Spleen (tissue), 11 donors: Measurements from ENCODE around the gene CRACDL. TPM values are rescaled to one million over a fixed set of nuclear protein-coding genes. Genes with fewer than 3 reads are reported as not detected.

ENCODE experiments used
- DNase-seq: peaks from one replicate; pipeline ENCODE4 v3.0.0-alpha.2; 2020
- H3K27ac ChIP-seq, 8 donors: fragments of 200-600 bp; sonication (generic) in 7 of 8; 1 replicate in 4 of 8; 2 replicates in 4 of 8; pipeline versions ENCODE4 v1.5.0 to v1.8.0; 2016 to 2021; ENCODE audit warnings: inconsistent platforms in 4 of 8, mild to moderate bottlenecking in 4 of 8, moderate library complexity in 1 of 8
- H3K27me3 ChIP-seq, 7 donors: fragments of 200-600 bp; sonication (generic) in 6 of 7; replicated peaks in 1 of 7; 1 replicate in 4 of 7; 2 replicates in 3 of 7; pipeline versions ENCODE4 v1.5.0 to v1.8.0; 2016 to 2021; ENCODE audit warnings: inconsistent platforms in 3 of 7, mild to moderate bottlenecking in 1 of 7
- H3K36me3 ChIP-seq, 6 donors: fragments of 200-600 bp; sonication (generic) in 5 of 6; 1 replicate in 4 of 6; 2 replicates in 2 of 6; pipeline versions ENCODE4 v1.5.0 to v1.8.0; 2016 to 2021; ENCODE audit warnings: inconsistent platforms in 2 of 6
- H3K4me1 ChIP-seq, 6 donors: fragments of 200-600 bp; sonication (generic) in 5 of 6; 1 replicate in 3 of 6; 2 replicates in 3 of 6; pipeline versions ENCODE4 v1.5.0 to v1.8.0; 2016 to 2021; ENCODE audit warnings: inconsistent platforms in 3 of 6
- H3K4me3 ChIP-seq, 8 donors: fragments of 200-600 bp; sonication (generic) in 7 of 8; 1 replicate in 4 of 8; 2 replicates in 4 of 8; pipeline versions ENCODE4 v1.5.0 to v1.8.0; 2016 to 2021; ENCODE audit warnings: inconsistent platforms in 4 of 8, mild to moderate bottlenecking in 4 of 8, moderate library complexity in 2 of 8
- H3K9me3 ChIP-seq, 8 donors: fragments of 200-600 bp; sonication (generic) in 7 of 8; 1 replicate in 4 of 8; 2 replicates in 4 of 8; pipeline versions ENCODE4 v1.5.0 to v1.8.0; 2016 to 2021; ENCODE audit warnings: inconsistent platforms in 4 of 8
- POLR2A ChIP-seq, 3 donors: fragments of 450-650 bp; IDR thresholded peaks; one replicate each; pipeline ENCODE4 v1.5.1; 2017; ENCODE audit warnings: antibody characterized with exemption in 3 of 3, mild to moderate bottlenecking in 1 of 3
- POLR2AphosphoS5 ChIP-seq, 3 donors: sonication (generic); formaldehyde crosslinking; IDR thresholded peaks; one replicate each; pipeline ENCODE4 v1.5.1; 2017; ENCODE audit warnings: antibody characterized with exemption in 3 of 3
- WGBS, 5 donors: extraction: QIAGEN DNeasy Blood & Tissue Kit in 3 of 5; methylation state at CpG; one replicate each; pipeline versions ENCODE4 v1.1.5 to v1.1.7; 2013 to 2018; 5-methylcytosine and 5-hydroxymethylcytosine counted together
- intact Hi-C: fragments of 100-400 bp; cut with DNase I; formaldehyde crosslinking; loops from one replicate; pipeline ENCODE4 v1.15.0; 2023; ENCODE audit warnings: low total_unique reads
- polyA plus RNA-seq, 3 donors: library from polyadenylated mRNA; stranded (reverse); fragments of 200-250 nt; gene quantifications; one replicate each; pipeline ENCODE4 v1.2.1, GENCODE V29; 2013
- total RNA-seq, 7 donors: library from RNA; depleted of rRNA in 3 of 7; stranded (reverse); fragments of >200 nt in 3 of 7; fragmentation: NEBNext Ultra II Directional in 4 of 7; extraction: Animal tissue kit (Norgen Biotek cat#: 25700) in 4 of 7; gene quantifications; one replicate each; pipeline versions ENCODE4 v1.1.0 to v1.2.1, GENCODE V29; 2016 to 2021
- TF ChIP-seq, protein P1 (sequence below), 11 experiments: fragments of 200-600 bp in 7 of 11; fragments of 450-650 bp in 4 of 11; sonication (generic) in 4 of 11; IDR thresholded peaks in 8 of 11; conservative IDR thresholded peaks in 3 of 11; 1 replicate in 7 of 11; 2 replicates in 4 of 11; pipeline versions ENCODE4 v1.4.0 to v1.8.0; 2016 to 2021; ENCODE audit warnings: antibody characterized with exemption in 11 of 11, inconsistent platforms in 4 of 11, mild to moderate bottlenecking in 1 of 11
- donor health status: healthy with polysubstance abuse.
- donor health status: DM: no; HTN: no; CAD: no; lungs with moderate emphysema.
- donor health status: DM: no; HTN: no; CAD: no.
- donor health status: Bipolar disorder and iron deficiency.
- donor health status: healthy.
- donor health status: DM: no; HTN: no; CAD: no.
- donor health status: DM: yes; HTN: yes; CAD: no.

The CRACDL gene
- total and polyA plus RNA-seq, 10 donors, result 0.52 to 5.1 (median 1.4) TPM

DNA sequence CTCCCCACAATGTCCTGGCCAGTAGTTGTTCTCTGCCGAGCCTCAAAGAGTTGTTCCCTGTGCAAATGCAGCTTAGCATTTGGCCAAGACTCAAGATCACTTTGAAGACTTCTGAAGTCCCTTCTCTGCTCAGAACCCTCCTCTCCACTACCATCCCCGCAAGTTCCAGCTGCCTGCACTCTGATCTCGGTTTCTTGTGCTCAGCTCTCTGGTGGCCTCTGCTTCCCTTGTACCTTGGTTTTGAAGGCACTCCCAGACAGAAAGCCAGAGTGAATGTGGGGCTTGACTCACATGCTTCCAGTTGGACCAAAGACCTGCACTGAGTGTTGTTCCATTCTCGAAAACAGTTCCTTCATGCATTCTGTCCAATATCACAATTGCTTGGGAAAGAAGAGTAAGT lies 28.6 kb downstream of the CRACDL start:
- 78 to 93% (median 87%) methylated on average over 4 of the region's 4 CpGs for WGBS, 5 donors
- Histone ChIP-seq H3K4me1 (peaks cover 0 to 31% (median 17%) of the 10 kb centered on the region in 6 donors), H3K27me3 (peaks cover 0 to 17% (median 0%) of the 10 kb centered on the region in 7 donors), H3K27ac (no peak overlapping the region), H3K9me3 (no peaks in the 10 kb centered on the region), H3K4me3 (no peak overlapping the region), H3K36me3 (no peaks in the 10 kb centered on the region)
- DNase-seq, result peak; percentile 15
- intact Hi-C loops, result no loop called here
- TF ChIP-seq, protein P1, sequence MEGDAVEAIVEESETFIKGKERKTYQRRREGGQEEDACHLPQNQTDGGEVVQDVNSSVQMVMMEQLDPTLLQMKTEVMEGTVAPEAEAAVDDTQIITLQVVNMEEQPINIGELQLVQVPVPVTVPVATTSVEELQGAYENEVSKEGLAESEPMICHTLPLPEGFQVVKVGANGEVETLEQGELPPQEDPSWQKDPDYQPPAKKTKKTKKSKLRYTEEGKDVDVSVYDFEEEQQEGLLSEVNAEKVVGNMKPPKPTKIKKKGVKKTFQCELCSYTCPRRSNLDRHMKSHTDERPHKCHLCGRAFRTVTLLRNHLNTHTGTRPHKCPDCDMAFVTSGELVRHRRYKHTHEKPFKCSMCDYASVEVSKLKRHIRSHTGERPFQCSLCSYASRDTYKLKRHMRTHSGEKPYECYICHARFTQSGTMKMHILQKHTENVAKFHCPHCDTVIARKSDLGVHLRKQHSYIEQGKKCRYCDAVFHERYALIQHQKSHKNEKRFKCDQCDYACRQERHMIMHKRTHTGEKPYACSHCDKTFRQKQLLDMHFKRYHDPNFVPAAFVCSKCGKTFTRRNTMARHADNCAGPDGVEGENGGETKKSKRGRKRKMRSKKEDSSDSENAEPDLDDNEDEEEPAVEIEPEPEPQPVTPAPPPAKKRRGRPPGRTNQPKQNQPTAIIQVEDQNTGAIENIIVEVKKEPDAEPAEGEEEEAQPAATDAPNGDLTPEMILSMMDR (IDR thresholded peaks at IDR 0.05 in 8 of 11, conservative IDR thresholded peaks at IDR 0.05 in 3 of 11), result no peak
- TF ChIP-seq POLR2A (IDR thresholded peaks at IDR 0.05) (no peak), POLR2AphosphoS5 (IDR thresholded peaks at IDR 0.05) (no peak)

- Histone ChIP-seq H3K27me3 (peaks cover 0 to 8% (median 0%) of the 10 kb centered on the region in 7 donors), H3K9me3 (no peaks in the 10 kb centered on the region), H3K27ac (no peak overlapping the region), H3K4me1 (peaks cover 0 to 8% (median 6%) of the 10 kb centered on the region in 6 donors), H3K36me3 (no peaks in the 10 kb centered on the region), H3K4me3 (no peak overlapping the region)
- DNase-seq, result peak; percentile 41
- WGBS, 5 donors, result 83 to 89% (median 84%) methylated on average over 12 to 13 of the region's 13 CpGs
- intact Hi-C loops, result no loop called here
- TF ChIP-seq POLR2AphosphoS5 (IDR thresholded peaks at IDR 0.05), result no peak
- TF ChIP-seq, protein P1 (IDR thresholded peaks at IDR 0.05 in 8 of 11, conservative IDR thresholded peaks at IDR 0.05 in 3 of 11), result no peak
Measured at GRCh38 chr2:98903767-98904485, 32.1 kb downstream of the CRACDL start.

- intact Hi-C loops, result no loop called here
- Histone ChIP-seq H3K36me3 (no peaks in the 10 kb centered on the region), H3K9me3 (no peaks in the 10 kb centered on the region), H3K27ac (no peak overlapping the region), H3K4me1 (no peaks in the 10 kb centered on the region), H3K27me3 (peaks cover 0 to 1% (median 0%) of the 10 kb centered on the region in 7 donors), H3K4me3 (no peak overlapping the region)
- DNase-seq, result no peak
- WGBS, 5 donors, result 81 to 94% (median 91%) methylated on average over 6 to 9 of the region's 9 CpGs
- TF ChIP-seq, protein P1 (IDR thresholded peaks at IDR 0.05 in 8 of 11, conservative IDR thresholded peaks at IDR 0.05 in 3 of 11), result no peak
- TF ChIP-seq POLR2AphosphoS5 (IDR thresholded peaks at IDR 0.05) (no peak), POLR2A (IDR thresholded peaks at IDR 0.05) (no peak)
Measured at GRCh38 chr2:98903064-98903355, 33.0 kb downstream of the CRACDL start.

DNA sequence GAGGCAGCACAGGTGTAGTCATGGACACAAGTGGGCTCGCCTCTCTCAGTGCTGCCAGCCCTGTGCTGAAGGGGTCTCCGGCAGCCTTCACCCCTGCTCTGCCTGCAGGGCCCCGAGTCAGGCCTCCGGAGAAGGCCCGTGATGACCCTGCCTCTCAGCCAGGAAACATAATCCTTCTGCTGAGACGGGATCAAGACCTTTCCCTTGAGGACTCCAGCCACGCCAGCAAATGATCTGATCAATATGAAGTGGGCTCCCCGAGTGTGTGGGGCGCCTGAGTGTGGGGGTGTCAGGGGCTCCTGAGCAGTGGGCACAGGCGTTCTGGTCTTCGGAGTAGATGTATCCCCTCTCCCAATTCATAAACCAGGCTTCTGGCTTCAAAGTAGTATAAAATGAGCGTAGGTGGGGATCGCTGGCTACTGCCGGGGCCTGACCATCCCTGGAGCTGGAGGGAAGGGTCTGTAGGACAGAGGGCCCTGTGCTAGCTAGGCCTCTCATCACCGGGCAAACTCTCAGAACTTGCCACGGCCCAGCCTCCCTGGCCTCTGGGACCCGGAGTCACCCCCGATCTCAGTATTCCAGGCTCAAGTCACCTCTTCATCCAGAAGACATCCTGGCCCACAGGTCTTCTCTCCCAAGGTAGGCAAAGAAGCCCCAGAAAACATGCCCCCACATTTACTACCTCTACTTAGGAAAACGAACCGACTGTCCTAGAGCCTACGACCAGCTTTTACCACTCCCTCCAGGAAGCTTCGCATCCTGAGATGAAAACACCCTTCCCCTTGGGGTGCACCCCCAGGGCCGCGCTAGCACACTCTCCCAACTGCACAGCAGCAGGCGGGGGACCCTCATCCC lies 33.6 kb downstream of the CRACDL start:
- no peak overlapping the region for H3K4me3 ChIP-seq
- H3K27me3 ChIP-seq, result no peaks in the 10 kb centered on the region
- TF ChIP-seq POLR2A (IDR thresholded peaks at IDR 0.05), result no peak
- TF ChIP-seq, protein P1 (IDR thresholded peaks at IDR 0.05 in 8 of 11, conservative IDR thresholded peaks at IDR 0.05 in 3 of 11), result no peak
- TF ChIP-seq POLR2AphosphoS5 (IDR thresholded peaks at IDR 0.05), result no peak
- DNase-seq, result no peak
- no peaks in the 10 kb centered on the region for H3K9me3 ChIP-seq
- 84 to 91% (median 88%) methylated on average over 22 to 25 of the region's 25 CpGs for WGBS, 5 donors
- H3K4me1 ChIP-seq, result no peaks in the 10 kb centered on the region
- H3K36me3 ChIP-seq, result no peaks in the 10 kb centered on the region
- no peak overlapping the region for H3K27ac ChIP-seq
- intact Hi-C loops, result no loop called here
